ENCODE results near the gene HS6ST1.

The HS6ST1 gene

DNA sequence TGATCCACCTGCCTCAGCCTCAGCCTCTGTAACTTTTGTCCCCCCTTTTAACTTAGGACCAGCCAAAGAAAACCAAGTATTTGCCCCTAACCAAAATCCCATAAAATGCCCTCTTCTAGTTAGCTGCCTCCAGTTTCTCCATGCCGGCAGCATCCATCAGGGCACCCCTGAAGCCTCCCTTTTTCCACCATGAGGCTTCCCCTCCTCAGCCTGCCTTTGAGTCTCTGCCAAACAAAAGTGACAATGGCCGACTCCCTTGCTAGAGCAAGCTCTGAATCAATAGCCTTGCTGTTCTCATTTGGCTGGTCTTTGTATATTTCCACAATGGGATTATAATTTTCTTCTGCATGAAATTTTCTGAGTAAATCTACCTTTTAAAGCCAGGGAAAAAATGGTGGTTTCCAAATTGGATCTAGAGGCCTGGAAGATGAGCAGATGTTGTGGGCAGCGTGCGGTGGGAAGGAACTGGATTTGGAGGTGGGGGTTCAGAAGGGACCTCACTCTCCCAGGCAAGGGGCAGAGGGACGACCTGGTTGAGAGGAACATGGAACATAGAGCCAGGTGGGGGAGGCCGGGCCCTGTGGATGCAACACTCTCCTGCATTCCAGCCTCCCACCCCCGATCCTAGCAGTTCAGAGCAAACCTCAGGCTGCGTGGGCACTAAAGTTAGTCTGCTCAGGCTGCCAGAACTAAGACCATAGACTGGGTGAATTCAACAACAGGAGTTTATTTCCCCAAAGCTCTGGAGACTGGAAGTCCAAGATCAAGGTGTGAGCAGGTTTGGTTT, 80.6 kb downstream of the HS6ST1 start:
- DNase-seq (ENCODE audit: low read depth): no peak

DNA sequence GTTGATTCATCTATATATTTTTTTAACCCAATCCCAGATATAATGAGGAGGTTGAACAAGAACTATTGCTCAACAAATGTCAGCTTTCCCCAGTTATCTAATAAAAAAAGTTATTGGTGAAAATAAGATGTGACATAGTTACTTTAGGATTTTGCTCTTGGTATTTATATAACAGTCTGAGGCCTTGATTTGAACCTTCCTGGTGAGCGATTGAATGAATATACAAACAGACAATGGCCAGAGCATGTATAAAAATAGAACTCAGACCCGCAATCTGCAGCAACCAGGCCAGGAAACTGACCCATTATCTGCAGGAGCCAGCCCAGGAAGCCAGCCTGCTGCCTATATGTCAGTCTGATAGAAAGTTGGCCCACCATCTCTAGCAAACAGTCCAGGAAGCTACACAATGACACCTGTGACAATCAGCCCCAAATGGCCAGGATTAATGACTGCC, 81.6 kb downstream of the HS6ST1 start:
- no peak for DNase-seq (ENCODE audit: low read depth)

DNA sequence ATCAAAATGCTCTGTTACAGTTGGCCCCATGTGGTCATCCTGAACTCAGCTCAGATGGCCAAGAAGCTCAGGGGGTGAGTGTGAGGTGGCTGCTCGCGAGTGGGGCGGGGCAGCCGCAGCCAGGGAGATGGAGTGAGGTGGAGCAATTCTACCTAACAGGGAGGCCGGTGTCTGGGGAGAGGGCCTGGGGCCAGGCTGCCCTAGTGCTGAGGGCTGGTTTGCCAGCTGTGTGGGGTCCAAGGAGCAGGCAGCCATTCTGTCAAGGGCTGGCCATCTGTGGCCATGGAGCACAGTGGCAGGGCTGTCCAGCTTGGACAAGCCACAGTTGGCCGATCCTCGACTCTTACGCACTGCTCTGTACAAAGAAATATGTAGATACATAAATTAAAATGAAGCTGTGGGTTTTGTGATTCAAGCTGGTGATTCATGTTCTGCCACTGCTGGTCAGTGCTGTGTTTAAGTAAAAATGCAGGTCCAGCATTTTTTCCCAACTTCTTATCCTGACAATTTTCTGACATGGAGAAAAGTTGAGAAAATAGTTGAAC, 82.1 kb downstream of the HS6ST1 start:
- no peak for DNase-seq (ENCODE audit: low read depth)

DNA sequence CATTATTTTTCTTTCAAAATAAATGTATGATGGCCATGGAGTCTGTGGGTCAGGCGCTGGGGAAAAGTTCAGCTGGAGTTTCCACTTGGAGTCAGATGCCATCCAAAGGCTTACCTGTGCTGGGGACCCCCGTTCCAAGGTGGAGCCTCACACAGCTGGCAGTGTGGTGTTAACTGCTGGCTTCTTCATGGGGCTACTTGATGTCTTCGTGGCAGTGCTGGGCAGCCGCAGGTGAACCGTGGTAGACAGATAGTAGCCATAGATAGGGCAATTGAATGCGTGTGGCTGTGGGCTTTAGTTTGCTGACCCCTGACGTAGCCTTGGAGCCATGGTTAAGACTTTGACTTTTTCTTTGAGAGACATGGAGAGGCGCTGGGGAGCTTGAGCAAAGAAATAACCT, 83.1 kb downstream of the HS6ST1 start:
- DNase-seq (ENCODE audit: low read depth): no peak

DNA sequence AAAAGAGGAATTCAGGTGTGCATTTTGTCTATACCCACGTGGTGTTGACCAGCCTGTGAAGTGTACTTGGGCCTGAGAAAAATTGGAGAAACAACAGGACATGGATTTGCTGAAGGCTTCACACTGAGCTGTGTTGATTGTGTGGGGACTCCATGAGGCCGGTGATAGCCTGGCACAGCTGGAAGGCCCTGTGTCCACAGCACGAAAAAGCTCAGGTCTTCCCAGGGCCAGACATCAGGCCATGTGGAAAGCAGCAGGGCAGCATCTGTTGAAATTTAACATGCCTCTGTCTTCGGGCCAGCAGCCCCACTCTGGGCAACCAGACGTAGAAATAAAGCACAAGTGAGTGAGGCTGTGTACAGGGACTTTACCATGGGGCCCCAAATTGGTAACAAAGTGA, 84.1 kb downstream of the HS6ST1 start:
- no peak for DNase-seq (ENCODE audit: low read depth)

DNA sequence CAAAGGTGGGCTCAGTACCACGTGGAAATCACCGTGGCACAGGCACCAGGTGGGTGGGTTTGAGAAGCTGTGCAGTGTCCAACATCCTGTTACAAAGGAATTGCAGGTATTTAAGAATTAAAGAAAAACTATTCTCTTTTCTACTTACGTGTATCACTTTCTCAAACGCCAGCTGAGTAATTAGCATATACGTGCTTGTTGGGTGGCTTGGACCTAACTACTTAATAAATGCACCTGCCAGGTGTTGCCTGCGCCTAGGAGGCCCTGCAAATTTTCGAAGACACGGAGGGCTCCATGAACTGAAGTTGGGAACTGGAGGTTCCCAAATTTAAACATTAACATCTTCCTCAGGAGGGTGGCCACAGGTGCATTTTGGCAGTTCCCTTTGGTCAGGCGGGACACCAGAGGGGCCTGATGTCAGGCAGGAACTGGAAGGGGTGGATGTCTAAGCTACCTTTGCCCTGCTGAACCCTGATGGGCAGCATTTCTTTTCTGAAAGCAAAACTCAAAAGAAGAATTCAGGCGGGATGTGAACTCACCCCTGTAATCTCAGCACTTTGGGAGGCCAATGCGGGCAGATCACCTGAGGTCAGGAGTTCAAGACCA, 84.8 kb downstream of the HS6ST1 start:
- no peak for DNase-seq (ENCODE audit: low read depth)

DNA sequence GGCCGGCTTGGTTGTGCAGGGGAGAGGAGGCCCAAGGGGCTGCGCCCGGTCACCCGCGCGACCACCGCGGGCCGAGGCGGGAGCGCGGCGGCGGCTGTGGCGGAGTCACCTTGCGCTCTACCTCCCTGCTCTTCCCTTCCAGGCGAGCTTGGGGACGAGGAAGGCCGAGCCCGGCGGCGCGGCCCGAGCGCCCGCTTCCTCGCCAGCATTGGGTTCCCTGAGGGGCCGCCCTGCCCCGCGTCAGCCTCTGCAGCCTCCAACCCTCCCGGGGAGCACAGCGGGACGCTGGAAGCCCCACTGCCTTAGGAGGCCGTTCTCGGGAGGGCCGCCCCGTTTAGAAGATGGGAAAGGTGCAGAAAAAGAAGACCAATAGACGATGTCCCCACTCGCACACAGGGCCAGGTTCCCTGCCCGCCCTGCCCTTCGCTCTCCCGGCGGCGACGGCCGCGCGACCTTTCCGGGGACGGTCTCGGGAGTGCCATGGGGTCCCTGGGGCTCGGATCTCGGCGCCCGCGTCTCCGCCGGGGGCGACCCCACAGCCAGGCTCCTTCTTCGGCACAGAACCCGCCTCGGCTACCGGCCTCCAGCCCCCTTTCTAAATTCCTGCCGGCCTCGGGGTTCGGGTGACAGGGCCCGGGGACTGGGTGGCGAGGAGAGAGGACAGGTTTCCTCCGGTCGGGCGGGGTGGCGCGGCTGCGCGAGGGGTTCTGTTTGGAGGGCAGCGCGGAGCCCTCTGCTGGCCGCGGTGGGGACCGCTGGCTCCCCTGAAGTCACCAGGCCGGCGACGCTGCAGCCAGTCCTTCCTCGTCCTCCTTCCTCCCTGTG, 85.5 kb downstream of the HS6ST1 start:
- peak; percentile 66 for DNase-seq (ENCODE audit: low read depth)

DNA sequence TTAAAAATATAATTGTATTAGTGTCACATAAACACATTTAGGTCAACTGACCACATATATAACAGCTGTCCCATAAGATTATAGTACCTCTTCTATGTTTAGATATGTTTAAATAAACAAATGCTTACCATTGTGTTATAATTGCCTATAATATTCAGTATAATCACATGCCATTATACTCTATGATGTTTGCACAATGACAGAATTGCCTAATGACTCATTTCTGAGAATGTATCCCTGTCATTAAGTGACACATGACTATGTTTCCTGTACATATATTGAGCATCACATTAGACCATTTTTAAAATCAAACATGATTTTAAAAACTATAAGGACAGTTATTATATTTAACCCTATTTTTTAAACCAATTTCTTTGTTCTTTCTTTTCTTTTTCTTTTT, 89.8 kb downstream of the HS6ST1 start:
- DNase-seq (ENCODE audit: low read depth): no peak

DNA sequence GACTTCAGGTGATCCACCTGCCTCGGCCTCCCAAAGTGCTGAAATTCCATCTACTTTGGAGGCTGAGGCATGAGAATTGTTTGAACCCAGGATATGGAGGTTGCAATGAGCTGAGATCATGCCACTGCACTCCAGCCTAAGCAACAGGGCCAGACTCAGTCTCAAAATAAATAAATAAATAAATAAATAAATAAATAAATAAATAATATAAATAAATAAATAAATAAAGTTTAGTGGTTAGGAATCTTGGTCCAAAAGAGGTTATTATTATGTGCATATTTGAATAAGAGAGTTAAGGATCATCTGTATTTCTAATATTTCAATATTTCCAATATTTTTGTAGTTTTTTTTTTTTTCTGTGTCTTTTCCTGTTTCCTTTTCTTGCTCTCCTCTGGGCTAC, 90.8 kb downstream of the HS6ST1 start:
- DNase-seq (ENCODE audit: low read depth): no peak

DNA sequence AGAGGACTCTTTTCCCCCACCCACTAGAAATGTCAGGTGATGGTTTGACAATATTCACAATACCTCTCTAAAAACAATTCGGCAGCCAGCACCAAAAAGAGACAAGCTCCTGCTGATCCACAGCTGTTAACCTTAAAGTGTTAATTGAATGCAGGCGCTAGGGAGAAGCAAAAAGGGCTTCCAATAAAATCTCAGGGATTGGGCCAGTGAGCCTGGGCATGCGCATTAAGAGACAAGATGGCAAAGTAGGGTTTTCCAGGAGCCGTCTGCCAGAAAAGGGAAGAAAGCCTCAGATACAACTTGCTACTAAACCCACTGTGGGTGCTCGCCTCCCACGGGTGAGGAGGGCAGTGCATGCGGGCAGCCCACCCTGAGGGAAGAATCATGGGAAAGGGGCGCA, 98.8 kb downstream of the HS6ST1 start:
- DNase-seq (ENCODE audit: low read depth): no peak

DNA sequence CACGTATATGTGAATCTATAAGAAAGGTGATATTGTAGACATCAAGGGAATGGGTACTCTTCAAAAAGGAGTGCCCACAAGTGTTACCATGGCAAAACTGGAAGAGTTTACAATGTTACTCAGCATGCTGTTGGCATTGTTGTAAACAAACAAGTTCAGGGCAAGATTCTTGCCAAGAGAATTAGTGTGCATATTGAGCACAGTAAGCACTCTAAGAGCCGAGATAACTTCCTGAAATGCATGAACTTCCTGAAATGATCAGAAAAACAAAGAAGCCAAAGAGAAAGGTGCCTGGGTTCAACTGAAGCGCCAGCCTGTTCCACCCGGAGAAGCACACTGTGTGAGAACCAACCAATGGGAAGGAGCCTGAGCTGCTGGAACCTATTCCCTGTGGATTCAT, 101.0 kb downstream of the HS6ST1 start:
- DNase-seq (ENCODE audit: low read depth): no peak

DNA sequence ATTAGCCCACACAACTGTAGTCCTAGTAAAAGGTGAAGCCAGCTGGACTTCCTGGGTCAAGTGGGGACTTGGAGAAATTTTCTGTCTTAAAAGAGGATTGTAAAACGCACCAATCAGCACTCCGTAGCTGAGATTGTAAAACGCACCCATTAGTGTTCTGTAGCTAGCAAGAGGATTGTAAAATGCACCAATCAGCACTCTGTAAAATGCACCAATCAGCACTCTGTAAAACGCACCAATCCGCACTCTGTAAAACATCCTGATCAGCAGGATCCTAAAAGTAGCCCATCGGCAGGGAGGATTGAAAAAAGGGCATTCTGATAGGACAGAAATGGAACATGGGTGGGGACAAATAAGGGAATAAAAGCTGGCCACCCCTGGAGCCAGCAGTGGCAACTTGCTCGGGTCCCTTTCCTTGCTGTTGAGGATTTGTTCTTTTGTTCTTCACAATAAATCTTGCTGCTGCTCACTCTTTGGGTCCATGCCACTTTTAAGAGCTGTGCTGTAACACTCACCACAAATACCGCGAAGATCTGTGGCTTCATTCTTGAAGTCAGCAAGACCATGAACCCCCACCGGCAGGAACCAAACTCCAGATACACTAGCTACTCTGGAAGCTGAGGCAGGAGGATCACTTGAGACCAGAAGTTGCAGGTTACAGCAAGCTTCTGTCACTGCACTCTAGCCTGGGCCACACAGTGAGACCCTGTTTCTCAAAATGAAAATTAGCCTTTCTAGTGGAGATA, 102.6 kb downstream of the HS6ST1 start:
- no peak for DNase-seq (ENCODE audit: low read depth)
